HG03520 (cell line): ENCODE measurements around the gene C13orf42.

Source experiments
- ATAC-seq: cut with Tn5 transposase; IDR thresholded peaks from one replicate; pipeline ENCODE4 v1.9.1; 2021; ENCODE audit warnings: mild to moderate bottlenecking, moderate library complexity; ENCODE audit not compliant: unreplicated experiment

Gene C13orf42

GRCh38 chr13:51035978-51036377, 75.1 kb downstream of the C13orf42 start:
- ATAC-seq, result no peak

- ATAC-seq, result no peak
Observed at GRCh38 chr13:51035469-51035868, 75.6 kb downstream of the C13orf42 start.

GRCh38 chr13:51034906-51035305, 76.2 kb downstream of the C13orf42 start:
- ATAC-seq, result no peak

GRCh38 chr13:51033421-51034185, 77.5 kb downstream of the C13orf42 start:
- ATAC-seq, result no peak

GRCh38 chr13:51032831-51033230, 78.2 kb downstream of the C13orf42 start:
- ATAC-seq, result no peak
